Measurements from ENCODE around the gene TAL2.

GRCh38 chr9:105676351-105676923, 14.2 kb downstream of the TAL2 start:
- TF ChIP-seq, protein P1, sequence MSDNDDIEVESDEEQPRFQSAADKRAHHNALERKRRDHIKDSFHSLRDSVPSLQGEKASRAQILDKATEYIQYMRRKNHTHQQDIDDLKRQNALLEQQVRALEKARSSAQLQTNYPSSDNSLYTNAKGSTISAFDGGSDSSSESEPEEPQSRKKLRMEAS (IDR thresholded peaks at IDR 0.05): no peak
- TF ChIP-seq CREB1 (IDR thresholded peaks at IDR 0.05; ENCODE audit: low read depth) (no peak), TAF1 (IDR thresholded peaks at IDR 0.05; ENCODE audit: low read depth) (no peak), TEAD4 (IDR thresholded peaks at IDR 0.05) (no peak), REST (IDR thresholded peaks at IDR 0.05; ENCODE audit: low read depth) (no peak), YY1 (IDR thresholded peaks at IDR 0.05; ENCODE audit: low read depth) (no peak), EP300 (IDR thresholded peaks at IDR 0.05; ENCODE audit: borderline replicate concordance) (no peak), USF1 (IDR thresholded peaks at IDR 0.05) (no peak), ZBTB7A (IDR thresholded peaks at IDR 0.05; ENCODE audit: low read depth) (no peak), TCF12 (IDR thresholded peaks at IDR 0.05; ENCODE audit: low read depth) (no peak), CEBPB (IDR thresholded peaks at IDR 0.05) (no peak)

All from Ishikawa (cell line).